Testis (tissue), 2 donors: ENCODE results near the gene MEGF9.

Experiments
- POLR2A ChIP-seq: fragments of 450-650 bp; IDR thresholded peaks from one replicate; pipeline ENCODE4 v1.6.1; 2017; ENCODE audit warnings: antibody characterized with exemption, mild to moderate bottlenecking, moderate library complexity
- TF ChIP-seq, protein P1 (sequence below), 3 experiments: fragments of 450-650 bp in 2 of 3; fragments of 200-600 bp in 1 of 3; sonication (generic) in 1 of 3; IDR thresholded peaks; one replicate each; pipeline ENCODE4 v1.5.1; 2016 to 2019; ENCODE audit warnings: antibody characterized with exemption in 3 of 3, mild to moderate bottlenecking in 2 of 3, moderate library complexity in 1 of 3

- TF ChIP-seq POLR2A: no peak
- TF ChIP-seq, protein P1, sequence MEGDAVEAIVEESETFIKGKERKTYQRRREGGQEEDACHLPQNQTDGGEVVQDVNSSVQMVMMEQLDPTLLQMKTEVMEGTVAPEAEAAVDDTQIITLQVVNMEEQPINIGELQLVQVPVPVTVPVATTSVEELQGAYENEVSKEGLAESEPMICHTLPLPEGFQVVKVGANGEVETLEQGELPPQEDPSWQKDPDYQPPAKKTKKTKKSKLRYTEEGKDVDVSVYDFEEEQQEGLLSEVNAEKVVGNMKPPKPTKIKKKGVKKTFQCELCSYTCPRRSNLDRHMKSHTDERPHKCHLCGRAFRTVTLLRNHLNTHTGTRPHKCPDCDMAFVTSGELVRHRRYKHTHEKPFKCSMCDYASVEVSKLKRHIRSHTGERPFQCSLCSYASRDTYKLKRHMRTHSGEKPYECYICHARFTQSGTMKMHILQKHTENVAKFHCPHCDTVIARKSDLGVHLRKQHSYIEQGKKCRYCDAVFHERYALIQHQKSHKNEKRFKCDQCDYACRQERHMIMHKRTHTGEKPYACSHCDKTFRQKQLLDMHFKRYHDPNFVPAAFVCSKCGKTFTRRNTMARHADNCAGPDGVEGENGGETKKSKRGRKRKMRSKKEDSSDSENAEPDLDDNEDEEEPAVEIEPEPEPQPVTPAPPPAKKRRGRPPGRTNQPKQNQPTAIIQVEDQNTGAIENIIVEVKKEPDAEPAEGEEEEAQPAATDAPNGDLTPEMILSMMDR (IDR thresholded peaks at IDR 0.05): no peak
Measured at GRCh38 chr9:120636194-120636957, 77.9 kb downstream of the MEGF9 start.
